ENCODE results near the gene MX2.

MX2 gene

DNA sequence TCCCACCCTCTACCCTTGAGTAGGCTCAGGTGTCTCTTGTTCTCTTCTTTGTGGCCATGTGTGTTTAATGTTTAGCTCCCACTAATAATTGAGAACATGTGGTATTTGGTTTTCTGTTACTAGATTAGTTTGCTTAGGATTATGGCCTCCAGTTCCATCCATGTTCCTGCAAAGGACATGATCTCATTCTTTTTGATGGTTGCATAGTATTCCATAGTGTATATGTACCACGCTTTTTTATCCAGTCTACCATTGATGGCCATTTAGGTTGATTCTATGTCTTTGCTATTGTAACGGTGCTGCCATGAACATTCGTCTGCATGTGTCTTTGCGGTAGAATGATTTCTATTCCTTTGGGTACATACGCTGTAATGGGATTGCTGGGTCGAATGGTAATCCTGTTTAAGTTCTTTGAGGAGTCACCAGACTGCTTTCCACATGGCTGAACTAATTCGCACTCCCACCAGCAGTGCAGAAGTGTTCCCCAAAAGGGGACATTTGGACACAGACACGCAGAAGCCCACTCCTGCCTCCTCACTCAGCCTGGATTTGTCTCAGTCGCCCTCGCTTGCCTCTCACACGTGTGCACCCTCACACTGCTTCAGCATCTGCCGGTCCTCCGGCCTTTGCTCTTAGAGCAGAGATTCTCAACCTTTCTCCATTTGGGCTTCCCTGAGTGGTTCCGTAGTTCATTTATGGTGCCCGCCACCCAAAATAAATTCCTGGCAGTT is 3.7 kb downstream of the MX2 start:
- Histone ChIP-seq H3K27me3 (no peaks in the 10 kb centered on the region), H3K9me3 (no peaks in the 10 kb centered on the region), H3K36me3 (peaks cover 64% of the 10 kb centered on the region), H3K4me1 (ENCODE audit: control insufficient read depth in 1 of 2, insufficient read depth in 1 of 2, low read depth in 1 of 2, low read length in 1 of 2) (peaks cover 92 to 97% of the 10 kb centered on the region in 2 experiments), H3K4me3 (ENCODE audit: low read depth in 1 of 2, low read length in 1 of 2) (peak overlapping the region; percentile 74 to 89), H3K27ac (peak overlapping the region; percentile 95)
- TF ChIP-seq, protein P1, sequence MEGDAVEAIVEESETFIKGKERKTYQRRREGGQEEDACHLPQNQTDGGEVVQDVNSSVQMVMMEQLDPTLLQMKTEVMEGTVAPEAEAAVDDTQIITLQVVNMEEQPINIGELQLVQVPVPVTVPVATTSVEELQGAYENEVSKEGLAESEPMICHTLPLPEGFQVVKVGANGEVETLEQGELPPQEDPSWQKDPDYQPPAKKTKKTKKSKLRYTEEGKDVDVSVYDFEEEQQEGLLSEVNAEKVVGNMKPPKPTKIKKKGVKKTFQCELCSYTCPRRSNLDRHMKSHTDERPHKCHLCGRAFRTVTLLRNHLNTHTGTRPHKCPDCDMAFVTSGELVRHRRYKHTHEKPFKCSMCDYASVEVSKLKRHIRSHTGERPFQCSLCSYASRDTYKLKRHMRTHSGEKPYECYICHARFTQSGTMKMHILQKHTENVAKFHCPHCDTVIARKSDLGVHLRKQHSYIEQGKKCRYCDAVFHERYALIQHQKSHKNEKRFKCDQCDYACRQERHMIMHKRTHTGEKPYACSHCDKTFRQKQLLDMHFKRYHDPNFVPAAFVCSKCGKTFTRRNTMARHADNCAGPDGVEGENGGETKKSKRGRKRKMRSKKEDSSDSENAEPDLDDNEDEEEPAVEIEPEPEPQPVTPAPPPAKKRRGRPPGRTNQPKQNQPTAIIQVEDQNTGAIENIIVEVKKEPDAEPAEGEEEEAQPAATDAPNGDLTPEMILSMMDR (IDR thresholded peaks at IDR 0.05): no peak

- H3K27ac ChIP-seq: peak overlapping the region; percentile 95
- no peaks in the 10 kb centered on the region for H3K27me3 ChIP-seq
- TF ChIP-seq, protein P1 (IDR thresholded peaks at IDR 0.05): peak; percentile 27
- H3K4me3 ChIP-seq (ENCODE audit: low read depth in 1 of 2, low read length in 1 of 2): peak overlapping the region; percentile 74 to 89
- H3K9me3 ChIP-seq: no peaks in the 10 kb centered on the region
- peaks cover 92% of the 10 kb centered on the region in 2 experiments for H3K4me1 ChIP-seq (ENCODE audit: control insufficient read depth in 1 of 2, insufficient read depth in 1 of 2, low read depth in 1 of 2, low read length in 1 of 2)
- peaks cover 67% of the 10 kb centered on the region for H3K36me3 ChIP-seq
Observed at GRCh38 chr21:41366522-41367151, 4.8 kb downstream of the MX2 start.

DNA sequence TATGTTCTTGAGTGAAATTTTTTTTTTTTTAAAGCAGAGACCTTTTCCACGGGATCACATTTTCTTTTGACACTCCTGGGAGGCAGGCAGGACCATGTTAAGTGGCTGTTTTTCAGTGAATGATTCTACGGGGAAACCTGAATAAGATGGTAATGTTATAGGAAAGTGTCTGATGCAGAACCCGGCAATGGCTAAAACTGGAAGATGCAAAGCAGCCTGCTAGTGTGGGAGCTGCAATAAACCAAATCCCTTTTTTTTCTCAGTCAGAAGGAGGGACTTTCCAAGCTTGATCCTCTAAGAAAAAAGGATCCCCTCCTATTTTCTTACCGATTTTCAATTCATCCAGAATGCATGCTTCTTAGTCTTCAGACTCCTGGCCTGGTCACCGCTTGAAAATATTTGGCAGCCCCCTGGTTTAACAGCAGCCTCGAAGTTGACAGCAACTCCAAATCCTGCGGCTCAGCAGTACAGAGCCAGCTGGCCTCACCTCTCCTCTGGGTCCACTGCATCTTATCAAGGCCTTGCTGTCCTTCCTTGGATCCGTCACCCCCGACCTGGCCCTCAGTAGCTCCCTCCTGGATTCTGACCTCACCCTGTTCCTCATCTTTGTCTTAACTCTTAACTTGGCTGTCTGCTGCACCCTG is 5.6 kb downstream of the MX2 start:
- no peaks in the 10 kb centered on the region for H3K9me3 ChIP-seq
- no peaks in the 10 kb centered on the region for H3K27me3 ChIP-seq
- H3K27ac ChIP-seq: peak overlapping the region; percentile 95
- peak overlapping the region; percentile 26 to 70 for H3K4me3 ChIP-seq (ENCODE audit: low read depth in 1 of 2, low read length in 1 of 2)
- peaks cover 67% of the 10 kb centered on the region for H3K36me3 ChIP-seq
- H3K4me1 ChIP-seq (ENCODE audit: control insufficient read depth in 1 of 2, insufficient read depth in 1 of 2, low read depth in 1 of 2, low read length in 1 of 2): peaks cover 86 to 96% of the 10 kb centered on the region in 2 experiments
- TF ChIP-seq, protein P1 (IDR thresholded peaks at IDR 0.05): no peak

DNA sequence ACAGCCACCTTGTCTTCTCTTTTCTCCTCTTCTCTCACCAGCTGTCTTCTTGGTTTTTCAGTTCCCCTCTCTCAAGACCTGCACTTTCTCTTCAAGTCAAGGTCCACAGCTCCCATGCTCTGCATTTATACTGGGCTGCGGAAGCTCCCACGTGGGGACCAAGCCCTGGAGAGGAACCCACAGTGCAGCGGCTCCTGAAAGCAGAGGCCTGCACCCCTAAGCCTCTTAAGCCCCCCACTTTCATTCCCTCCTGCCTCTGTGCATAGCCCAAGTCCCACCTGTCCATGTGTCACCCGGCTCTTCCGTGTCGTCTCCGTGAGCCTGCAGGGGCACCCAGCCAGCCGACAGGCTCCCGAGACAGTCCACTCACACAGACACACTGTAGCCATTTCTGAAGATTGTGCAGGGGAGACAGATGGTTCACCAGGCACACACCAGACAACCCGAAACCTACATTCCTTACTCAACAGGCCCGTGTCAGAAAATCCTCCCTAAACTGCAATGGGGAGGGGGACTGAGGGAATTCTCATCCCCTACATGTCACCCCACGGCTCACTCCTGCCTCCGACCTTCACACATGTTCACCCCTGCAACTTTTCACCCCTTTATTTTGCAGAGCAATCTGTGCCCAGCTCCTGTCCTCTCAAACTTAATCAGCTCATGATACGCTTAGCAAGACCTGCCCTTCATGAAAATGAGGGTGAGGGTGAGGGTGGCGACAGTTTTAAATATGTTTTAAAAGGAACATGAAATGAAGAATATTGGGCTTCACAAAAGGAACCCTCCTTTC is 6.3 kb downstream of the MX2 start:
- peaks cover 79 to 94% of the 10 kb centered on the region in 2 experiments for H3K4me1 ChIP-seq (ENCODE audit: control insufficient read depth in 1 of 2, insufficient read depth in 1 of 2, low read depth in 1 of 2, low read length in 1 of 2)
- H3K36me3 ChIP-seq: peaks cover 72% of the 10 kb centered on the region
- no peaks in the 10 kb centered on the region for H3K9me3 ChIP-seq
- no peaks in the 10 kb centered on the region for H3K27me3 ChIP-seq
- H3K4me3 ChIP-seq (ENCODE audit: low read depth in 1 of 2, low read length in 1 of 2): peak overlapping the region; percentile 70
- peak overlapping the region; percentile 95 for H3K27ac ChIP-seq
- TF ChIP-seq, protein P1 (IDR thresholded peaks at IDR 0.05): no peak

- Histone ChIP-seq H3K36me3 (peaks cover 71% of the 10 kb centered on the region), H3K27me3 (no peaks in the 10 kb centered on the region), H3K27ac (peak overlapping the region; percentile 95), H3K9me3 (no peaks in the 10 kb centered on the region), H3K4me3 (ENCODE audit: low read depth in 1 of 2, low read length in 1 of 2) (peak overlapping the region; percentile 70), H3K4me1 (ENCODE audit: control insufficient read depth in 1 of 2, insufficient read depth in 1 of 2, low read depth in 1 of 2, low read length in 1 of 2) (peaks cover 73 to 88% of the 10 kb centered on the region in 2 experiments)
- TF ChIP-seq, protein P1 (IDR thresholded peaks at IDR 0.05): no peak
Observed at GRCh38 chr21:41368735-41369104, 6.9 kb downstream of the MX2 start.
